Liver (tissue), 2 donors: Measurements from ENCODE around the gene PPP1R9A.

ENCODE experiments used
- GABPA ChIP-seq, 2 donors: IDR thresholded peaks in 1 of 2; conservative IDR thresholded peaks in 1 of 2; 2 replicates each; pipeline ENCODE4 v1.6.1; 2016; ENCODE audit warnings: antibody characterized with exemption in 2 of 2, mild to moderate bottlenecking in 1 of 2, moderate library complexity in 1 of 2
- SP1 ChIP-seq: IDR thresholded peaks from 2 replicates; pipeline ENCODE4 v1.6.1; 2018; ENCODE audit warnings: antibody characterized with exemption, mild to moderate bottlenecking
- donor health status: healthy.

GRCh38 chr7:95018021-95018420 is 110.6 kb downstream of the PPP1R9A start:
- TF ChIP-seq GABPA (IDR thresholded peaks at IDR 0.05 in 1 of 2, conservative IDR thresholded peaks at IDR 0.05 in 1 of 2), result no peak
- TF ChIP-seq SP1, result no peak
